Liver (tissue), 9 donors: ENCODE data around the gene NBAS. TPM values are rescaled to one million over a fixed set of nuclear protein-coding genes. Genes with fewer than 3 reads are reported as not detected.
"Not testable (repeated sequence)": the region's sequence is repeated elsewhere in the genome, so short reads cannot be mapped to it uniquely, and the experiment has no call there.

Experiments
- DNase-seq: peaks from one replicate; pipeline ENCODE4 v3.0.0-alpha.2; 2017; ENCODE audit warnings: low spot score
- H3K27ac ChIP-seq, 2 donors: one replicate each; pipeline ENCODE4 v1.7.0; 2013; ENCODE audit warnings: inconsistent platforms in 2 of 2, low read length in 2 of 2, control low read depth in 1 of 2, low read depth in 1 of 2, mild to moderate bottlenecking in 1 of 2
- H3K27me3 ChIP-seq, 4 donors: one replicate each; pipeline versions ENCODE4 v1.6.1 to v1.7.0; 2013; ENCODE audit warnings: low read length in 3 of 4, inconsistent platforms in 1 of 4, mild to moderate bottlenecking in 1 of 4, moderate library complexity in 1 of 4; ENCODE audit not compliant: control insufficient read depth in 4 of 4, insufficient read depth in 4 of 4
- H3K36me3 ChIP-seq, 4 donors: one replicate each; pipeline versions ENCODE4 v1.6.1 to v1.7.0; 2013; ENCODE audit warnings: low read length in 3 of 4, mild to moderate bottlenecking in 3 of 4, low read depth in 1 of 4, moderate library complexity in 1 of 4; ENCODE audit not compliant: control insufficient read depth in 4 of 4, insufficient read depth in 3 of 4
- H3K4me1 ChIP-seq, 4 donors: one replicate each; pipeline versions ENCODE4 v1.6.1 to v1.7.0; 2013; ENCODE audit warnings: low read length in 3 of 4, mild to moderate bottlenecking in 3 of 4, moderate library complexity in 1 of 4; ENCODE audit not compliant: control insufficient read depth in 4 of 4, insufficient read depth in 4 of 4
- H3K4me3 ChIP-seq, 3 donors: one replicate each; pipeline versions ENCODE4 v1.6.1 to v1.7.0; 2013; ENCODE audit warnings: low read length in 3 of 3, control low read depth in 1 of 3, low read depth in 1 of 3, mild to moderate bottlenecking in 1 of 3
- H3K9ac ChIP-seq, 2 donors: one replicate each; pipeline ENCODE4 v1.7.0; 2013; ENCODE audit warnings: low read length in 2 of 2, mild to moderate bottlenecking in 2 of 2, moderate library complexity in 2 of 2, control low read depth in 1 of 2, low read depth in 1 of 2
- H3K9me3 ChIP-seq, 4 donors: one replicate each; pipeline versions ENCODE4 v1.6.1 to v1.7.0; 2013; ENCODE audit warnings: low read length in 3 of 4; ENCODE audit not compliant: control insufficient read depth in 4 of 4
- ATF3 ChIP-seq: IDR thresholded peaks from 2 replicates; pipeline ENCODE4 v1.6.1; 2016; ENCODE audit warnings: antibody characterized with exemption
- CTCF ChIP-seq: fragments of 150-350 bp; IDR thresholded peaks from 2 replicates; pipeline ENCODE4 v1.5.1; 2017; ENCODE audit warnings: improper control_type of control experiment, low read depth, low read length; ENCODE audit not compliant: missing input control
- EGR1 ChIP-seq, 2 donors: IDR thresholded peaks; 2 replicates each; pipeline ENCODE4 v1.6.1; 2016 to 2018; ENCODE audit warnings: antibody characterized with exemption in 2 of 2, low read depth in 2 of 2
- FOXA1 ChIP-seq: IDR thresholded peaks from 2 replicates; pipeline ENCODE4 v1.6.1; 2016; ENCODE audit warnings: antibody characterized with exemption
- FOXA2 ChIP-seq: IDR thresholded peaks from 2 replicates; pipeline ENCODE4 v1.6.1; 2016; ENCODE audit warnings: antibody characterized with exemption
- GABPA ChIP-seq, 2 donors: IDR thresholded peaks in 1 of 2; conservative IDR thresholded peaks in 1 of 2; 2 replicates each; pipeline ENCODE4 v1.6.1; 2016; ENCODE audit warnings: antibody characterized with exemption in 2 of 2, mild to moderate bottlenecking in 1 of 2, moderate library complexity in 1 of 2
- HNF4A ChIP-seq, 2 donors: conservative IDR thresholded peaks; 2 replicates each; pipeline ENCODE4 v1.6.1; 2016; ENCODE audit warnings: antibody characterized with exemption in 2 of 2, mild to moderate bottlenecking in 2 of 2
- HNF4G ChIP-seq: IDR thresholded peaks from 2 replicates; pipeline ENCODE4 v1.6.1; 2016; ENCODE audit warnings: antibody characterized with exemption
- JUND ChIP-seq, 2 donors: IDR thresholded peaks; 2 replicates each; pipeline ENCODE4 v1.6.1; 2016; ENCODE audit warnings: antibody characterized with exemption in 2 of 2
- MAX ChIP-seq: IDR thresholded peaks from 2 replicates; pipeline ENCODE4 v1.6.1; 2016; ENCODE audit warnings: antibody characterized with exemption
- NR2F2 ChIP-seq: IDR thresholded peaks from 2 replicates; pipeline ENCODE4 v1.6.1; 2016; ENCODE audit warnings: antibody characterized with exemption
- RAD21 ChIP-seq, 2 donors: IDR thresholded peaks; 2 replicates each; pipeline ENCODE4 v1.6.1; 2016; ENCODE audit warnings: antibody characterized with exemption in 2 of 2, mild to moderate bottlenecking in 2 of 2
- REST ChIP-seq: IDR thresholded peaks from 2 replicates; pipeline ENCODE4 v1.6.1; 2016; ENCODE audit warnings: antibody characterized with exemption, mild to moderate bottlenecking
- RXRA ChIP-seq, 2 donors: IDR thresholded peaks; 2 replicates each; pipeline ENCODE4 v1.6.1; 2017 to 2018; ENCODE audit warnings: antibody characterized with exemption in 2 of 2, mild to moderate bottlenecking in 1 of 2
- SP1 ChIP-seq: IDR thresholded peaks from 2 replicates; pipeline ENCODE4 v1.6.1; 2018; ENCODE audit warnings: antibody characterized with exemption, mild to moderate bottlenecking
- TAF1 ChIP-seq: conservative IDR thresholded peaks from 2 replicates; pipeline ENCODE4 v1.6.1; 2016; ENCODE audit warnings: antibody characterized with exemption, mild to moderate bottlenecking
- YY1 ChIP-seq: IDR thresholded peaks from 2 replicates; pipeline ENCODE4 v1.6.1; 2016; ENCODE audit warnings: antibody characterized with exemption, mild to moderate bottlenecking
- ZBTB33 ChIP-seq: IDR thresholded peaks from 2 replicates; pipeline ENCODE4 v1.6.1; 2016; ENCODE audit warnings: antibody characterized with exemption
- WGBS: extraction: QIAGEN DNeasy Blood & Tissue Kit; methylation state at CpG from one replicate; pipeline ENCODE4 v1.1.7; 2013; 5-methylcytosine and 5-hydroxymethylcytosine counted together
- polyA plus RNA-seq, 2 donors: library from polyadenylated mRNA; stranded (reverse) in 1 of 2; unstranded in 1 of 2; fragments of 200-250 nt in 1 of 2; fragments of >200 nt in 1 of 2; fragmentation: Nextera tagmentation in 1 of 2; extraction: Ambion mirVana in 1 of 2; gene quantifications; one replicate each; pipeline versions ENCODE4 v1.2.1 to v1.2.3, GENCODE V29; 2013 to 2015
- total RNA-seq, 2 donors: library from RNA; depleted of rRNA; stranded (reverse); fragments of >200 nt; gene quantifications; one replicate each; pipeline ENCODE4 v1.2.3, GENCODE V29; 2014
- donor health status: healthy.
- donor health status: healthy.
- donor health status: healthy.
- donor health status: healthy.
- donor health status: healthy.

The NBAS gene
- total and polyA plus RNA-seq, 4 donors = 10.5 to 40.0 (median 18.9) TPM

GRCh38 chr2:15212249-15212648, 348.9 kb downstream of the NBAS start:
- Histone ChIP-seq H3K36me3 (peaks cover 3 to 8% (median 3%) of the 10 kb centered on the region in 4 donors), H3K9me3 (no peaks in the 10 kb centered on the region), H3K27ac (no peak overlapping the region), H3K9ac (no peak overlapping the region), H3K27me3 (no peaks in the 10 kb centered on the region), H3K4me3 (no peak overlapping the region), H3K4me1 (no peaks in the 10 kb centered on the region)
- no peak for TF ChIP-seq JUND (IDR thresholded peaks at IDR 0.05)
- TF ChIP-seq ZBTB33 = no peak
- no peak for TF ChIP-seq FOXA2
- TF ChIP-seq HNF4G = no peak
- 96% methylated on average over 6 of the region's 6 CpGs for WGBS
- no peak for DNase-seq

GRCh38 chr2:15210542-15210941, 350.6 kb downstream of the NBAS start:
- H3K4me1 ChIP-seq, H3K9me3 ChIP-seq, H3K27ac ChIP-seq, DNase-seq, H3K4me3 ChIP-seq, H3K27me3 ChIP-seq, H3K9ac ChIP-seq, H3K36me3 ChIP-seq: not testable (repeated sequence)
- 96% methylated on average over 1 of the region's 1 CpG for WGBS

GRCh38 chr2:15206419-15206818, 354.7 kb downstream of the NBAS start:
- WGBS = 96% methylated on average over 1 of the region's 1 CpG
- Histone ChIP-seq H3K9me3 (no peaks in the 10 kb centered on the region), H3K27ac (no peak overlapping the region), H3K27me3 (no peaks in the 10 kb centered on the region), H3K9ac (no peak overlapping the region), H3K4me1 (no peaks in the 10 kb centered on the region), H3K4me3 (no peak overlapping the region), H3K36me3 (no peaks in the 10 kb centered on the region)
- TF ChIP-seq RXRA (IDR thresholded peaks at IDR 0.05) (no peak), ZBTB33 (no peak), GABPA (IDR thresholded peaks at IDR 0.05 in 1 of 2, conservative IDR thresholded peaks at IDR 0.05 in 1 of 2) (no peak), FOXA1 (no peak), NR2F2 (no peak), HNF4G (no peak), EGR1 (IDR thresholded peaks at IDR 0.05; ENCODE audit: low read depth in 2 of 2) (no peak), REST (no peak), JUND (IDR thresholded peaks at IDR 0.05) (no peak), SP1 (no peak), CTCF (no peak), YY1 (no peak), FOXA2 (no peak), TAF1 (no peak), MAX (no peak), RAD21 (IDR thresholded peaks at IDR 0.05) (no peak), ATF3 (no peak), HNF4A (conservative IDR thresholded peaks at IDR 0.05) (no peak)
- DNase-seq = no peak
